Measurements from ENCODE around the gene DDX27. TPM values are rescaled to one million over a fixed set of nuclear protein-coding genes. Genes with fewer than 3 reads are reported as not detected.

DDX27 gene
- total and polyA plus RNA-seq, 2 of the 8 experiments (the other 6 are each of a cell fraction or from before 2014, with no cell fraction given): 42.7 to 51.0 TPM

GRCh38 chr20:49268600-49269365, 49.6 kb downstream of the DDX27 start:
- CTCF ChIA-PET (ENCODE audit: partially characterized antibody): interaction anchor here (0.7 to 1.6 kb wide), 4 partner anchors 23 to 52 kb away, joined by 3 to 5 read pairs (median 3); no protein-coding TSS in a partner anchor
- Histone ChIP-seq H3K4me2 (ENCODE audit: insufficient read depth in 1 of 2, low read depth in 2 of 2, low read length in 2 of 2) (no peak overlapping the region), H3K9ac (replicated peaks in 1 of 4; ENCODE audit: extremely low read depth in 1 of 4, low read depth in 3 of 4, low read length in 3 of 4) (no peak overlapping the region), H2BK20ac (ENCODE audit: low read length) (no peak overlapping the region), H3K27ac (ENCODE audit: low read depth, low read length) (no peak overlapping the region), H2BK5ac (ENCODE audit: low read depth, low read length) (no peak overlapping the region), H3K79me2 (ENCODE audit: control insufficient read depth in 1 of 2, insufficient read depth in 2 of 2, low read length in 2 of 2) (peaks cover 4 to 49% of the 10 kb centered on the region in 2 experiments), H3K4me3 (ENCODE audit: extremely low read depth in 1 of 4, insufficient read depth in 2 of 4, low read depth in 3 of 4, low read length in 4 of 4) (no peak overlapping the region), H3K79me1 (ENCODE audit: low read depth, low read length) (peaks cover 5% of the 10 kb centered on the region; the same call in 1 of the 2 replicates), H3K14ac (ENCODE audit: insufficient read length) (no peak overlapping the region), H2BK15ac (ENCODE audit: low read length) (no peak overlapping the region), H3K23me2 (ENCODE audit: low read depth, low read length) (no peaks in the 10 kb centered on the region), H2AFZ (ENCODE audit: low read length) (no peak overlapping the region), H4K91ac (replicated peaks; ENCODE audit: insufficient read length, low read length) (no peak overlapping the region), H3K9me3 (ENCODE audit: insufficient read depth in 2 of 2, low read depth in 1 of 2, low read length in 1 of 2) (no peaks in the 10 kb centered on the region), H4K5ac (ENCODE audit: insufficient read length, low read depth, low read length) (no peak overlapping the region), H3K36me3 (ENCODE audit: control insufficient read depth in 2 of 4, insufficient read depth in 4 of 4, low read length in 3 of 4) (peaks cover 14 to 56% (median 39%) of the 10 kb centered on the region in 4 experiments), H3K4me1 (replicated peaks in 1 of 4; ENCODE audit: control insufficient read depth in 3 of 4, insufficient read depth in 4 of 4, low read length in 3 of 4) (no peaks in the 10 kb centered on the region), H3K27me3 (replicated peaks in 1 of 4; ENCODE audit: control insufficient read depth in 3 of 4, extremely low read depth in 1 of 4, insufficient read depth in 3 of 4, low read length in 3 of 4) (no peaks in the 10 kb centered on the region), H2BK12ac (ENCODE audit: low read depth, low read length) (no peak overlapping the region), H2AK5ac (ENCODE audit: low read depth, low read length) (no peak overlapping the region), H3K23ac (ENCODE audit: insufficient read length) (no peak overlapping the region), H2BK120ac (replicated peaks; ENCODE audit: low read depth, low read length) (no peak overlapping the region), H3K4ac (replicated peaks; ENCODE audit: insufficient read length, low read depth, low read length) (no peak overlapping the region), H3K18ac (ENCODE audit: extremely low read depth, low read length) (no peak overlapping the region), H4K8ac (ENCODE audit: extremely low read depth, insufficient read depth, low read length) (no peak overlapping the region), H4K20me1 (replicated peaks in 1 of 2; ENCODE audit: control insufficient read depth in 1 of 2, insufficient read depth in 2 of 2, low read length in 2 of 2) (peaks cover 0 to 6% of the 10 kb centered on the region in 2 experiments), H3K56ac (replicated peaks; ENCODE audit: insufficient read length, low read depth, low read length) (no peak overlapping the region)
- DNase-seq (ENCODE audit: low read depth in 1 of 2, low spot score in 2 of 2): no peak
- POLR2A ChIA-PET (ENCODE audit: partially characterized antibody): interaction anchor here (1.1 to 13.0 kb wide), 5 partner anchors 8 to 23 kb away, joined by 4 to 114 read pairs (median 8); partner anchors contain the start of gene ZNFX1
- FAIRE-seq: no peak
- WGBS, 2 experiments (ENCODE audit: extremely low coverage in 1 of 2, insufficient coverage in 1 of 2, insufficient read length in 1 of 2, insufficient replicate concordance in 2 of 2, low coverage in 1 of 2, low lambda C conversion rate in 2 of 2, missing lambda C conversion rate in 1 of 2): 100% methylated on average over 1 of the region's 1 CpG; no CpG with 5 or more reads in 1 of the 2 experiments
- TF ChIP-seq SRF (IDR thresholded peaks at IDR 0.05; ENCODE audit: low read depth, low read length) (no peak), CREB1 (IDR thresholded peaks at IDR 0.05) (no peak), RBBP5 (IDR thresholded peaks at IDR 0.05; ENCODE audit: borderline replicate concordance, low read depth, low read length) (no peak), EZH2 (IDR thresholded peaks at IDR 0.05; ENCODE audit: low read depth, low read length, severe bottlenecking) (no peak), POLR2A (IDR thresholded peaks at IDR 0.05; ENCODE audit: control extremely low read depth in 1 of 2, low read depth in 2 of 2, low read length in 2 of 2) (no peak), POLR2AphosphoS5 (IDR thresholded peaks at IDR 0.05; ENCODE audit: low read depth, low read length) (no peak), HDAC6 (IDR thresholded peaks at IDR 0.05; ENCODE audit: low read depth, low read length) (no peak), CHD2 (IDR thresholded peaks at IDR 0.05; ENCODE audit: low read length) (no peak), TAF7 (optimal IDR thresholded peaks at IDR 0.05; ENCODE audit: borderline replicate concordance, low read depth, low read length) (no peak), ATF2 (IDR thresholded peaks at IDR 0.05; ENCODE audit: low read length) (no peak), GABPA (IDR thresholded peaks at IDR 0.05; ENCODE audit: borderline replicate concordance, insufficient read depth, low read length) (no peak)

All from H1 (cell line).